OCI-LY3 (cell line): ENCODE measurements around the gene CENPB.

ENCODE experiments used
- CTCF ChIP-seq: fragments of 200-600, 300-600 bp; sonication (generic); IDR thresholded peaks from 2 replicates; pipeline ENCODE4 v1.5.1; 2014; ENCODE audit warnings: antibody characterized with exemption, low read length, low read depth
- EZH2phosphoT487 ChIP-seq: fragments of 200-600 bp; shearing (Covaris generic); IDR thresholded peaks from 2 replicates; pipeline ENCODE4 v1.6.1; 2018; ENCODE audit warnings: antibody characterized with exemption, mixed run types, low read depth

GRCh38 chr20:3785240-3786125, 1.1 kb downstream of the CENPB start:
- TF ChIP-seq CTCF (no peak), EZH2phosphoT487 (no peak)
